ENCODE measurements around the gene BCAS3.
A peak's percentile ranks its signal among the peaks of the same experiment; 100 is the strongest.

The BCAS3 gene

DNA sequence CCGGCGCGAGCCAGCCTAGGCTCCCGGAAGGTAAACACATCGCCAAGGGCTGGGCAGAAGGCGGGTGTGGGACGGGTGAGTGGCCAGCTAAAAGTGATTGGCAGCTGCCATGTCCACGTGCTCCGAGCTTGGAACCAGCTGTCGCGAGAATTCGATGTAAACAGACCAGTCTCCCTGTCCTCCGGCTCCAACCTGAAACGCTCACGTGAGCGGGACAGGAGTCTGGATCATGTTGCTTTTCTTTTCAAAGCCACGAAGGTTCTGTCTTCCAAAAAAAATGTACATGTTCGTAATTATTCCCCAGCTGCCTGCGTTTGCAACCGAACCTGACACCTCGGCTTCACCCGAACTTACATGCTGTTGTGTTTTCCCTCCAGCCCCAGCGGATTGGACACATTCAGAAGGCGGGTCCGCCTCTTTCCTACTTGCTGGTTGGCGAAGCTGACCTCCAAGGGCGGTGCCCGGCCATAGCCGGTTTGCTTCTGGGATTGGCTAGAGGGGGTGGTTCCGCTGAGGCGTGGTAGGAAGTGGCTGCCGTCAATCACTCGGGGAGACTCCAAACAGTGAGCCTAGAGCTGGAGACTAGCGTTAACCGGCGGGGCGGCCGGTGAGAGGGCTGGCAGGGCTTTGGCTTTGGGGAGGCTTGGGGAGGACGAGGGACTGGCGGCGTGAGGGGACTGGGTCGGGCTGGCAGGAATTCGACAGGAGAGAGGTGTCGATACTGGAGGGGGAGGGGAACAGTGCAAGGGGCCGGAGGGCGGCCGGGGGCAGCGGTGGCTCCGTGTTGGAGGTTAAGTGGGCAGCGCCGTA, at the start of gene BCAS3:
TSS of gene BCAS3 (plus strand) at position 544 of the 810 bp plus-strand sequence.
- Histone ChIP-seq H3K27ac (ENCODE audit: poor library complexity, severe bottlenecking) (no peak within 1 kb of the TSS), H3K36me3 (ENCODE audit: low read depth) (no peaks in the 10 kb centered on the region), H3K4me1 (ENCODE audit: insufficient read depth, poor library complexity, severe bottlenecking) (no peaks in the 10 kb centered on the region), H3K9me3 (ENCODE audit: severe bottlenecking) (no peaks in the 10 kb centered on the region), H3K27me3 (ENCODE audit: insufficient read depth, poor library complexity, severe bottlenecking) (no peaks in the 10 kb centered on the region), H3K4me3 (ENCODE audit: severe bottlenecking) (peak within 1 kb of the TSS; percentile 51)
- ATAC-seq (ENCODE audit: low read depth) = peak; percentile 97
- peak; percentile 99 for DNase-seq (ENCODE audit: low spot score)
- TF ChIP-seq, protein P1, sequence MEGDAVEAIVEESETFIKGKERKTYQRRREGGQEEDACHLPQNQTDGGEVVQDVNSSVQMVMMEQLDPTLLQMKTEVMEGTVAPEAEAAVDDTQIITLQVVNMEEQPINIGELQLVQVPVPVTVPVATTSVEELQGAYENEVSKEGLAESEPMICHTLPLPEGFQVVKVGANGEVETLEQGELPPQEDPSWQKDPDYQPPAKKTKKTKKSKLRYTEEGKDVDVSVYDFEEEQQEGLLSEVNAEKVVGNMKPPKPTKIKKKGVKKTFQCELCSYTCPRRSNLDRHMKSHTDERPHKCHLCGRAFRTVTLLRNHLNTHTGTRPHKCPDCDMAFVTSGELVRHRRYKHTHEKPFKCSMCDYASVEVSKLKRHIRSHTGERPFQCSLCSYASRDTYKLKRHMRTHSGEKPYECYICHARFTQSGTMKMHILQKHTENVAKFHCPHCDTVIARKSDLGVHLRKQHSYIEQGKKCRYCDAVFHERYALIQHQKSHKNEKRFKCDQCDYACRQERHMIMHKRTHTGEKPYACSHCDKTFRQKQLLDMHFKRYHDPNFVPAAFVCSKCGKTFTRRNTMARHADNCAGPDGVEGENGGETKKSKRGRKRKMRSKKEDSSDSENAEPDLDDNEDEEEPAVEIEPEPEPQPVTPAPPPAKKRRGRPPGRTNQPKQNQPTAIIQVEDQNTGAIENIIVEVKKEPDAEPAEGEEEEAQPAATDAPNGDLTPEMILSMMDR (IDR thresholded peaks at IDR 0.05; ENCODE audit: poor library complexity, severe bottlenecking) = no peak

DNA sequence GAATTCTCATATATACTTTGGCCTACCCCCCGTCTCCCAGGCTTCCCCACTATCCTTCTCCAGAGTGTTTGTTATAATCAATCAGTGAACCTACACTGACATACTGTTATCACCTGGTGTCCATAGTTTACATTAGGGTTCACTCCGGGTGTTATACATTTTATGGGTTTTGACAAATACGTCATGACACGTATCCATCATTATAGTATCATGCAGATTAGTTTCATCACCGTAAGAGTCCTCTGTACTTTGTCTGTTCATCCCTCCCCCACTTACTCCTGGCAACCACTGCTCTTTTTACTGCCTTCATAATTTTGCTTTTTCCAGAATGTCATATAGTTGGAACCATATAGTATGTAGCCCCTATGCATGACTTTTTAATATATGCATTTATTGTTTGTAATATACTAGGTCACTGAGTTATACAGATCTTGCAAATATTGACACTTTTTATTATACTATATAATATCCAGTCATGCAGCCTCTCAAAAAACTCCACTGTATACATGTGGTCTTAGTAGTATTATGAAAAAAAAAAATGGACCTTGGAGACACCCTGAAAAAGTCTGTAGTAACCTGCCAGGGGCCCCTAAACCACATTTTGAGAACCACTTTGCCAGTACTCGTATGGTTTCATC, 49.3 kb upstream of the BCAS3 start:
- Histone ChIP-seq H3K27ac (ENCODE audit: poor library complexity, severe bottlenecking) (no peak overlapping the region), H3K27me3 (ENCODE audit: insufficient read depth, poor library complexity, severe bottlenecking) (no peaks in the 10 kb centered on the region), H3K4me1 (ENCODE audit: insufficient read depth, poor library complexity, severe bottlenecking) (no peaks in the 10 kb centered on the region), H3K9me3 (ENCODE audit: severe bottlenecking) (no peaks in the 10 kb centered on the region), H3K36me3 (ENCODE audit: low read depth) (peaks cover 16% of the 10 kb centered on the region; the same call in 1 of the 2 replicates), H3K4me3 (ENCODE audit: severe bottlenecking) (no peak overlapping the region)
- TF ChIP-seq, protein P1 (IDR thresholded peaks at IDR 0.05; ENCODE audit: poor library complexity, severe bottlenecking) = no peak
- no peak for DNase-seq (ENCODE audit: low spot score)
- no peak for ATAC-seq (ENCODE audit: low read depth)

DNA sequence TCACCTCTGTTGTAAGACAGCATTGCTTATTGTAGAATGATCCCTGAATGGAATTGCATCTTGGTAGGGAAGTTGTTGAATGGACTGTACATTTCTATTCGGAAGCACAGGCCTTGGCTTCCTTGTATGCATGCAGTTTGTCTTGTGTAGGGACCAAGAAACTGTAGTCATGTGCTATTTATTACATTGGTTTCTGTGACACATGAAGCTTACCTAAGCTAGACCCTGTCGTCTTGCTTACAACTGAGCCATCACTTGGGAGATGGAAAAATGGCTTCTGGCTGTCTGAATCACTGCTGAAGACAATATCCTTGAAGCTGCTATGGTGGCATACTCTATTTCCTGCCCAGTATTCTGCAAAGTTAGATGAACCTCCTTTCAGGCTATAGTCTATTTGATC, 48.5 kb upstream of the BCAS3 start:
- DNase-seq (ENCODE audit: low spot score) (no peak), ATAC-seq (ENCODE audit: low read depth) (no peak)
- no peak overlapping the region for H3K27ac ChIP-seq (ENCODE audit: poor library complexity, severe bottlenecking)
- H3K36me3 ChIP-seq (ENCODE audit: low read depth) = peaks cover 12% of the 10 kb centered on the region; the same call in 1 of the 2 replicates
- no peak overlapping the region for H3K4me3 ChIP-seq (ENCODE audit: severe bottlenecking)
- H3K27me3 ChIP-seq (ENCODE audit: insufficient read depth, poor library complexity, severe bottlenecking) = no peaks in the 10 kb centered on the region
- no peaks in the 10 kb centered on the region for H3K9me3 ChIP-seq (ENCODE audit: severe bottlenecking)
- H3K4me1 ChIP-seq (ENCODE audit: insufficient read depth, poor library complexity, severe bottlenecking) = no peaks in the 10 kb centered on the region
- TF ChIP-seq, protein P1 (IDR thresholded peaks at IDR 0.05; ENCODE audit: poor library complexity, severe bottlenecking) = no peak

DNA sequence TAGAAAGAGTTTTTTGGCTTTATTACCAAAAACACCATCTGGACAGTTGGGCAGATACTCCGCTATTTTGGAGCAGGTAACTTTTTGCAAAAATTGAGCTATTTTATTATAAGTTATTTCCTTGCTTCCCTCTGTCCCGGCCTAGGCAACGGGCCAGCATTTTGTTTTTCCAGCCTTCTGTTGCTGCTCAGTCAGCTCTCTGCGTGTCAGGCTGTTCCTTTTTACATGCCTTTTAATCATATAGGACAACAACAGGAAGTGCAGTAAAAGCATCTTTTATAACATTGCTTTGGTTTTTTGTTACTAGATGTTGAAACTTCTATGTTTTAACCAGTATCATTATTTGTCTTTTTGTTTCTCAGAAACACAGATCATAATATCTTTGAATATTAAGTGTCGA, 47.3 kb upstream of the BCAS3 start:
- H3K27me3 ChIP-seq (ENCODE audit: insufficient read depth, poor library complexity, severe bottlenecking) = no peaks in the 10 kb centered on the region
- H3K9me3 ChIP-seq (ENCODE audit: severe bottlenecking) = no peaks in the 10 kb centered on the region
- H3K27ac ChIP-seq (ENCODE audit: poor library complexity, severe bottlenecking) = no peak overlapping the region
- TF ChIP-seq, protein P1 (IDR thresholded peaks at IDR 0.05; ENCODE audit: poor library complexity, severe bottlenecking) = no peak
- H3K36me3 ChIP-seq (ENCODE audit: low read depth) = peaks cover 11% of the 10 kb centered on the region; the same call in 1 of the 2 replicates
- H3K4me1 ChIP-seq (ENCODE audit: insufficient read depth, poor library complexity, severe bottlenecking) = no peaks in the 10 kb centered on the region
- no peak overlapping the region for H3K4me3 ChIP-seq (ENCODE audit: severe bottlenecking)
- DNase-seq (ENCODE audit: low spot score) = no peak
- ATAC-seq (ENCODE audit: low read depth) = no peak

Measured in RWPE2 (cell line).